Mucosa of rectum (tissue), 2 donors: ENCODE results near the gene APPBP2.

Source experiments
- H3K27ac ChIP-seq, 2 donors: one replicate each; pipeline ENCODE4 v1.7.0; 2013; ENCODE audit warnings: inconsistent platforms in 2 of 2, low read depth in 2 of 2, low read length in 2 of 2
- H3K27me3 ChIP-seq, 2 donors: one replicate each; pipeline ENCODE4 v1.7.0; 2013; ENCODE audit warnings: low read length in 2 of 2; ENCODE audit not compliant: control insufficient read depth in 2 of 2, insufficient read depth in 2 of 2
- H3K36me3 ChIP-seq, 2 donors: one replicate each; pipeline ENCODE4 v1.7.0; 2013; ENCODE audit warnings: low read length in 2 of 2; ENCODE audit not compliant: control insufficient read depth in 2 of 2, insufficient read depth in 2 of 2
- H3K4me1 ChIP-seq, 2 donors: one replicate each; pipeline ENCODE4 v1.7.0; 2013; ENCODE audit warnings: low read length in 2 of 2, mild to moderate bottlenecking in 1 of 2; ENCODE audit not compliant: control insufficient read depth in 2 of 2, insufficient read depth in 2 of 2
- H3K4me3 ChIP-seq, 2 donors: one replicate each; pipeline ENCODE4 v1.7.0; 2013; ENCODE audit warnings: low read length in 2 of 2
- H3K9ac ChIP-seq, 2 donors: one replicate each; pipeline ENCODE4 v1.7.0; 2013; ENCODE audit warnings: low read length in 2 of 2, low read depth in 1 of 2, mild to moderate bottlenecking in 1 of 2
- H3K9me3 ChIP-seq, 2 donors: one replicate each; pipeline ENCODE4 v1.7.0; 2013; ENCODE audit warnings: low read length in 2 of 2; ENCODE audit not compliant: control insufficient read depth in 2 of 2
- donor health status: healthy.
- donor health status: Normal muscosa, but diverticular disease.

APPBP2 gene

DNA sequence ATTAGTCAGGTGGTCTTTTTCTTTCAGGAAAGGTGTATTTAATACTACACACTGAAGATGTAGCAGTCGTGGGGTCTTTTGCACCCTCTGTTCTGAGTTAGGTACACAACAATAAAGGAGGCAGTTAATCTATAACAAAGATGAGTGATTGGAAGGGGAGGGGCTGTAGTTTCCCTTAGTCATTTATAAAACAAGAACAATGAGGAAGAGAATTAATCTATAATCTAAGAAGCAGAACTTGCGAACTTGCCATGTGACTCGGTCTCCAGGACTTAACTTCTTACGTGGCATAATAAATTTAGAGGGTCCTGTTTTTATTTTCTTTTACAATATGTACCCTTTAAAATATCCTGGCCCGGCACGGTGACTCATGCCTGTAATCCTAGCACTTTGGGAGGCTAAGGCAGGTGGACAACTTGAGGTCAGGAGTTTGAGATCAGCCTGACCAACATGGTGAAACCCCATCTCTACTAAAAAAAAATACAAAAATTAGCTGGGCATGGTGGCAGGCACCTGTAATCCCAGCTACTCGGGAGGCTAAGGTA lies 8.6 kb upstream of the APPBP2 start:
- no peak overlapping the region for H3K4me3 ChIP-seq
- peaks cover 0 to 5% of the 10 kb centered on the region in 2 donors for H3K4me1 ChIP-seq
- no peak overlapping the region for H3K9ac ChIP-seq
- no peaks in the 10 kb centered on the region for H3K9me3 ChIP-seq
- no peaks in the 10 kb centered on the region for H3K36me3 ChIP-seq
- no peaks in the 10 kb centered on the region for H3K27me3 ChIP-seq
- H3K27ac ChIP-seq: no peak overlapping the region

DNA sequence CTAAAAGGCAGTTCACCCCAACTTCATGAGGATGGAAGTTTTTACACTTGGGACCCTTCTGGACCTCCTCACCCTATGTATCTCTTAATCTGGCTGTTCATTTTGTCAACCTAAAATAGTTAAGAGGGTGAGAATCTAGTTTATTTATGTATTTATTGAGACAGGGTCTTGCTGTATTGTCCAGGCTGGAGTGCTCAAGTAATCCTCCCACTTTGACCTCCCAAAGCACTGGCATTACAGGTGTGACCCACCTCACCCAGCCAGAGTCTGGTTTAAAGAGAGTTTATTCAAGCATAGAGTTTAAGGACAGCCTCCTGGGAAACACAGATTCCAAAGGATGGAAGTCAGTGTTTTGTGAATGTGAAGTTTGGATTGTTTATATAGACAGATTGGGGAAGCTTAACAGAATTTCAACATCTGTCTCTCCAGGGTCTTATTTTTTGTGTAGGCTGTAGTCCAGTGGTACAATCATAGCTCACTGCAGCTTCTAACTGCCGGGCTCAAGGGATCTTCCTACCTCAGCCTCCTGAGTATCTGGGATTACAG lies 8.0 kb upstream of the APPBP2 start:
- no peaks in the 10 kb centered on the region for H3K27me3 ChIP-seq
- peaks cover 0 to 5% of the 10 kb centered on the region in 2 donors for H3K4me1 ChIP-seq
- H3K4me3 ChIP-seq: no peak overlapping the region
- no peak overlapping the region for H3K27ac ChIP-seq
- H3K9me3 ChIP-seq: no peaks in the 10 kb centered on the region
- no peak overlapping the region for H3K9ac ChIP-seq
- no peaks in the 10 kb centered on the region for H3K36me3 ChIP-seq

DNA sequence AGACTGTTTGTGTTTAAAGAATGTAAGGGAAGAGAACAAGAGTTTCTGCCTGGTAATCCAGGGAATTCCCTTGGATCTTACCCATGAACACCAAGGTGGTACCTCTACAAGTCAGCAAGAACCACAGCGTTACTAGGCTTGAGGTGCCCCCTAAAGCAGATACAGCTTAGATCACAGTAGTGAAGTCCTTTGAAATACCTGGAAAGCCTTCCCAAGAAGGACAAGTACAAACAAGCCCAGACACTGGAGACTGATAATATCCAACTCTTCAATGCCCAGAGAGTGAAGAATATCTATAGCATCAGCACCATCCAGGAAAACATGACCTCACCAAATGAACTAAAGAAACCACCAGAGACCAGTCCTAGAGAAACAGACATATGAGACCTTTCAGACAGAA lies 3.8 kb upstream of the APPBP2 start:
- Histone ChIP-seq H3K4me1 (peaks cover 0 to 10% of the 10 kb centered on the region in 2 donors), H3K9me3 (no peaks in the 10 kb centered on the region), H3K27ac (no peak overlapping the region), H3K4me3 (no peak overlapping the region), H3K27me3 (no peaks in the 10 kb centered on the region), H3K36me3 (no peaks in the 10 kb centered on the region), H3K9ac (no peak overlapping the region)

DNA sequence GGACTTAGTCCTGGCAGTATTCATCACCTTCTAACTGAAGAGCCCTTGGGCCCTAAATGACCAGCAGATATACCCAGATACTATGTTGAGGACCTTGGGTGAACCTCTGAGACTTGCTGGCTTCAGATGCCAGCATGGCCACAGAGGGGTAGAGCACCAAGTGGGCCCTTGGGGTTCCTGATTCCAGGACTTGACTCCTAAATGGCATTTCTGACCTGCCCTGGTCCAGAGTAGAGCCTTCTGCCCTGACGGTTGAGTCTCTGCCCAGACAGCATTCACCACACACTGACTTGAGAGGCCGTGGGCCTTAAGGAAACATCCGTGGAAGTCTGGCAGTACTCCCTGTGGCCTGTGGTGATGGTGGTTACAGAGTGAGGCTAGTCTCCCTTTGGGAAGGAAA lies 2.8 kb upstream of the APPBP2 start:
- no peak overlapping the region for H3K4me3 ChIP-seq
- H3K9me3 ChIP-seq: no peaks in the 10 kb centered on the region
- no peak overlapping the region for H3K9ac ChIP-seq
- H3K4me1 ChIP-seq: peaks cover 3 to 8% of the 10 kb centered on the region in 2 donors
- no peak overlapping the region for H3K27ac ChIP-seq
- H3K27me3 ChIP-seq: no peaks in the 10 kb centered on the region
- no peaks in the 10 kb centered on the region for H3K36me3 ChIP-seq

DNA sequence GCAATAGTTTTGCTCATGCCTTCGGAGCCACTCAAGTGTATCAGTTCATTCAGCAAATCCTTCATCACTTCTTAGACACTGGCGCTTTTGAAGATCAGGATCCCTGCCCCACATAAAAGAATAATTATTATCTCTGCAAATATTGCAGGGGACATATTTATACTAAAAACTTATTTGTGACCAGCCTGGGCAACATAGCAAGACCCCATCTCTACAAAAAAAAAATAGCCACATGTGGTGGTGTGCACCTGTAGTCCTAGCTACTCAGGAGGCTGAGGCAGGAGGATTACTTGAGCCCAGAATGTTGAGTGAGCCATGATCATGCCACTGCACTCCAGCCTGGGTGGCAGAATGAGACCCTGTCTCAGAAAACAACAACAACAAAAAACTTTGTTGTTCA lies 1.7 kb upstream of the APPBP2 start:
- H3K4me1 ChIP-seq: peaks cover 6 to 8% of the 10 kb centered on the region in 2 donors
- no peak overlapping the region for H3K9ac ChIP-seq
- H3K36me3 ChIP-seq: no peaks in the 10 kb centered on the region
- no peak overlapping the region for H3K27ac ChIP-seq
- H3K9me3 ChIP-seq: no peaks in the 10 kb centered on the region
- H3K4me3 ChIP-seq: no peak overlapping the region
- no peaks in the 10 kb centered on the region for H3K27me3 ChIP-seq

DNA sequence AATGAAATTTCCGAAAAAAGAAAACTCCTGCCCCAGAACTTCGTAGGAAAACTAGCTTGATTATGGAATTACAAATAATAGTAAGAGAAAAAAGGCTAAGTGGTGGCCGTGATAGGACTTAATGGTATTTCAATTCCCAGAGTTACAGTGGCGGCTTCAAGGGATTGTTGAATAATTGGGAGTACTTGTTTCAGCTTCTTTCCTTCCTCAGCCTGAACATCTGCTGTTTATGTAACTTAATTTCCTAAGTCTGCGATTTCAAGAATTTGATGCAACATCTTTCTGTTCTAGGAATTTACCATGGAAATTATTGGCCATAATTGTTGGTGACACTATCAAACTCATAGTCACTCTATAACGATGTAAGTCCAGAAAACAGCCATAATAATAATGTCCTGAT lies 684 bp upstream of the APPBP2 start:
- Histone ChIP-seq H3K27ac (peak overlapping the region in 1 of 2 donors; percentile 100), H3K4me3 (peak overlapping the region; percentile 90 to 99), H3K4me1 (peaks cover 6 to 8% of the 10 kb centered on the region in 2 donors)

DNA sequence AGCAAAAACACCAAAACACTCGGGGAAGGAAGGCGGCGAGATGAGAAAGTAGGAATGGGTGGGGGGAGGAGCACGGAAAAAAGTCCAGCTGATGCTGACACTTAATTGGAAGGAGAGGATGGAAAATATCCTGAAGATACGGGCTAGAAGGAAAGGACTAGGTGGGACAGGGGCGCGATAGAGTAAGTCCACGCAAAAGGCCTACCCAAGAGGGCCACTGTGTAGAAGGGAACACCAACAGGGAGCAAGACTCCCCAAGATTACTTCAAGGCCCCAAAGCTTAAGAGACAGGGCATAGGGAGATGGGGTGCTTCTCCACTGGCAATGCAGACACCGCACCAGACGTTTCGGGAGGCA lies 736 bp downstream of the APPBP2 start:
- peaks cover 6 to 8% of the 10 kb centered on the region in 2 donors for H3K4me1 ChIP-seq
- H3K27me3 ChIP-seq: no peaks in the 10 kb centered on the region
- peak overlapping the region; percentile 99 to 100 for H3K27ac ChIP-seq
- H3K9ac ChIP-seq: peak overlapping the region; percentile 94 to 98
- H3K4me3 ChIP-seq: peak overlapping the region; percentile 90 to 99
- no peaks in the 10 kb centered on the region for H3K9me3 ChIP-seq
- peaks cover 0 to 3% of the 10 kb centered on the region in 2 donors for H3K36me3 ChIP-seq

More for the DNA sequence above, 684 bp upstream of the APPBP2 start:
- Histone ChIP-seq H3K9me3 (no peaks in the 10 kb centered on the region), H3K9ac (peak overlapping the region; percentile 94 to 98), H3K36me3 (no peaks in the 10 kb centered on the region), H3K27me3 (no peaks in the 10 kb centered on the region)

DNA sequence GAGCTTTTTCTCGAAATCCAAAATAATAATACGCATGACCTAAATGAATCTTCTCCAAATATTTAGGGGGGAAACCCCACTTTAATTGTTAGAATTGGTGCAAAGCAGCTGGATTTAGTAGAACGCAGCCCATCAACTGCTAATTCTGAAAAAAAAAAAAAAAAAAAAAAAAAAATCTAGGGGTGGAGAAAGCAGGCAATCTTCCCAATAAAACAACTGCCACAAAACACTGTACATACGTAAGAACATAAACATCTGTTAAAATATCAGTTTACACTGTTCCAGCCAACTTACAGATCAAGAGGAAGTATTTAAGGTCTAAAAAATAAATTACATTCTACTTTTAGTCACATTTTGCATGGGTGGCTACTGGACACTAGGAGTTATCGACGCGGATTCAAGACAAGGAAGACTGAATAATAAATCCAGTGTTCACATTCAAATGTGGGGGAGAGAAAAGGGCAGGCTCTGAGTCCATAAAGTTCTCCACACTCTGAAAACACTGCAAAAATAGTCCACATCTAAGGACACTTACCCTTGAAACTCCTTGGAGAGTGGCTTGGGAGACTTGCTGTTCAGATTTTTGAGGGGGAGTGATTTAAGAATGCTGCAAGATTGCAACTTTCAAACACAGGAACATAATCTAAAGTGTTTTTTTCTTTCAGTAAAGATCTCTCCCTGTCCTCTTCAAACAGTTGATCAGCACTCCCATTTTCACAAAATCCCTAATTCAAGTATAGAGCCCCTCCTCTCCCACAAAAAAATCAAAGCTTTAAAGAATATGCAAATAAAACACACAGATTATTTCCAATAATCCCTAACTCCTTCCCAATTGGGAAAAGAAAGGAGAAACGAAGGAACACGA lies 1.3 kb downstream of the APPBP2 start:
- H3K9ac ChIP-seq: peak overlapping the region; percentile 94 to 98
- peaks cover 0 to 5% of the 10 kb centered on the region in 2 donors for H3K36me3 ChIP-seq
- peak overlapping the region; percentile 99 to 100 for H3K27ac ChIP-seq
- H3K9me3 ChIP-seq: no peaks in the 10 kb centered on the region
- H3K4me3 ChIP-seq: peak overlapping the region; percentile 90 to 99
- H3K27me3 ChIP-seq: no peaks in the 10 kb centered on the region
- peaks cover 6 to 8% of the 10 kb centered on the region in 2 donors for H3K4me1 ChIP-seq

DNA sequence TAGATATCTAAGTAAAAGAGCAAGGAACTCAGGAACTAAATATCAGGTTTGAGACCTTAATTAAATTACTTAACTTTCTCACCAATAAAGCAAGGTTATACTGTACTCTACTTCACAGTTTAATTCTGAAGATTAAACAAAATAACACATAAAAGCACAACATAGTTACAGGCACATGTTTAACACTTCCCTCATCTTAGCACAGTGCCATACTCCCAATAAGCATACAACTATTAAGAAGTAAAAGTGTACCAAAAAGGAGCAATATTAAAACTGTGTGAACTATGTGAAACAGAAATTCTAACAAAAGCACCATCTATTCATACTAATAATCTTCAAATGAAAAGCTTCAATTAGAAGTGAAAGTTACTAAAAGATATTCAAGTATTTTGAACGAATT lies 2.2 kb downstream of the APPBP2 start:
- Histone ChIP-seq H3K9ac (no peak overlapping the region), H3K4me3 (peak overlapping the region; percentile 6 to 99), H3K4me1 (peaks cover 6 to 8% of the 10 kb centered on the region in 2 donors), H3K27me3 (no peaks in the 10 kb centered on the region), H3K9me3 (no peaks in the 10 kb centered on the region), H3K36me3 (peaks cover 0 to 11% of the 10 kb centered on the region in 2 donors), H3K27ac (no peak overlapping the region)

DNA sequence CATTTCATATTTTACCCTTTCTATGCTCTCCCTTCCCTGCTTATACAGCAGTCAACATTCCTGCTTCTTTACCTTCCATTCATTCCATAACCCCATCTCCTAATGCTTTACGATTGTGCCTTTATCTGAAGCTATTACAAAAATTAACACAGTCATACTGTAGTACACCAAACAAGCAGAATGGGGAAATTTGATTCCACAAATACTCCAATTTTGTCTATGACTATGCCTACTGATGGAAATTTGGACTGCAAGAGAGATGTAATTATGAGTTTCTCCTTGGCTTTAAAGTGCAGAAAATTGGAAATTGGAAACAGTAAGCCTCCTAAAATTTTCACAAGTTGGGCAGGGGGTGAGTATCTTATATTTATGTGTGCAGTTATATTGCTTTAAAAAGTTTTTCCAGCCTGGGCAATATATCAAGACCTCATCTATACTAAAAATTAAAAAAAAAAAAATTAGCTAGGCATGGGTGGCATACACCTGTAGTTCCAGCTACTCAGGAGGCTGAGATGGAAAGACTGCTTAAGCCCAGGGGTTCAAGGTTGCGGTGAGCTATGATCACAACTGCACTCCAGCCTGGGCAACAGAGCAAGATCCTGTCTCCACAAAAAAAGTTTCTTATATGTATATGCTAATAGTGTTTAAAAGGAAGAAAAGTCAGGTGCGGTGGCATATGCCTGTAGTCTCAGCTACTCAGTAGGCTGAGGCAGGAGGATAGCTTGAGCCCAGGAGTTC lies 3.0 kb downstream of the APPBP2 start:
- Histone ChIP-seq H3K4me1 (peaks cover 6 to 8% of the 10 kb centered on the region in 2 donors), H3K4me3 (no peak overlapping the region), H3K27me3 (no peaks in the 10 kb centered on the region), H3K36me3 (peaks cover 0 to 16% of the 10 kb centered on the region in 2 donors), H3K27ac (no peak overlapping the region), H3K9me3 (no peaks in the 10 kb centered on the region), H3K9ac (no peak overlapping the region)
